Fibroblast of pulmonary artery (primary cell): Measurements from ENCODE around the gene DLX3.

Experiments used
- DNase-seq: peaks from one replicate; pipeline ENCODE4 v3.0.0-alpha.2; 2010; ENCODE audit warnings: low read depth
- H3K4me3 ChIP-seq: replicated peaks from 2 replicates; pipeline ENCODE4 v1.5.1; 2011; ENCODE audit warnings: low read depth, mild to moderate bottlenecking, control low read depth, low read length, moderate library complexity
- CTCF ChIP-seq: IDR thresholded peaks from 2 replicates; pipeline ENCODE4 v1.5.1; 2011; ENCODE audit warnings: mild to moderate bottlenecking, control low read depth, low read length, inconsistent platforms; ENCODE audit errors: missing control alignments

DLX3 gene

GRCh38 chr17:49986396-49987289, 8.4 kb downstream of the DLX3 start:
- TF ChIP-seq CTCF = no peak
- H3K4me3 ChIP-seq = no peak overlapping the region
- no peak for DNase-seq

- no peak for TF ChIP-seq CTCF
- H3K4me3 ChIP-seq = no peak overlapping the region
- DNase-seq = no peak
These were observed 9.6 kb downstream of the DLX3 start for GRCh38 chr17:49985310-49985990.

GRCh38 chr17:49984776-49985175, 10.2 kb downstream of the DLX3 start:
- no peak for TF ChIP-seq CTCF
- H3K4me3 ChIP-seq = no peak overlapping the region
- no peak for DNase-seq

GRCh38 chr17:49984283-49984682, 10.7 kb downstream of the DLX3 start:
- TF ChIP-seq CTCF = no peak

GRCh38 chr17:49980703-49981197, 14.3 kb downstream of the DLX3 start:
- TF ChIP-seq CTCF = no peak
- no peak for DNase-seq
- no peak overlapping the region for H3K4me3 ChIP-seq

More at GRCh38 chr17:49984283-49984682, 10.7 kb downstream of the DLX3 start:
- no peak for DNase-seq
- H3K4me3 ChIP-seq = no peak overlapping the region

- no peak overlapping the region for H3K4me3 ChIP-seq
- no peak for TF ChIP-seq CTCF
- no peak for DNase-seq
These were observed 15.1 kb downstream of the DLX3 start for GRCh38 chr17:49979748-49980479.
